ENCODE measurements around the gene RBFOX1. TPM values are rescaled to one million over a fixed set of nuclear protein-coding genes. Genes with fewer than 3 reads are reported as not detected.

RBFOX1 gene
- polyA plus RNA-seq, 1 of the 3 experiments (the other 2 are of a cell fraction) = not detected

DNA sequence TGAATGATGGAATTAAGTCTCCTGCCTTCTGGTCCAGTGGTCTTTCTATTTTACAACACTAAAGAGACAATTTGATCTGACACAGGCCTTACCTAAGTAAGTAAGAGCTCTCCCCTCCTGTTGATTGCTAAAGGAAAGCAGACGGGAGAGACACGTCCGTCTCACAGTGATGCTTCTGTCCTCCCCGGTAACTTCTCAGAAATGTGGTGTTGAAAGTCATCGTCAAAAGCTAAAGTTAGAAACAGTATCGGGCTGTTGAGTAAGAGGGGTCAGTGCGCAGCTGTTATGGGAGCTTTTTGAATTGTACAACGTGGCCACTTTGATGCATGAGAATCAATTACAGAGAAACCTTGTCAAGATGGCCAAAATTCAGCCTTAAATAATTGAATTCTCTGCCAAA lies 1.9 kb upstream of the RBFOX1 start:
- Histone ChIP-seq H3K27me3 (ENCODE audit: insufficient read depth) (no peaks in the 10 kb centered on the region), H3K9ac (no peak overlapping the region), H3K9me3 (no peaks in the 10 kb centered on the region), H3F3A (replicated peaks; ENCODE audit: insufficient read depth) (no peaks in the 10 kb centered on the region), H3K79me2 (ENCODE audit: insufficient read depth) (no peaks in the 10 kb centered on the region), H3K4me2 (no peak overlapping the region), H3K27ac (ENCODE audit: low read depth in 2 of 2, low read length in 1 of 2) (no peak overlapping the region), H3K9me2 (no peaks in the 10 kb centered on the region), H3K4me3 (ENCODE audit: low read depth in 2 of 2, low read length in 1 of 2) (no peak overlapping the region), H4K20me1 (ENCODE audit: insufficient read depth) (no peaks in the 10 kb centered on the region), H3K4me1 (ENCODE audit: control insufficient read depth in 1 of 2, insufficient read depth in 2 of 2, low read depth in 1 of 2, low read length in 1 of 2) (no peaks in the 10 kb centered on the region; a peak in 1 of 4 replicates), H2AFZ (ENCODE audit: low read depth) (no peak overlapping the region), H3K36me3 (replicated peaks in 1 of 2; ENCODE audit: control insufficient read depth in 1 of 2, insufficient read depth in 2 of 2, low read length in 1 of 2) (no peaks in the 10 kb centered on the region)
- CTCF ChIA-PET = interaction anchor here (3.1 kb wide), 1 partner anchor 17 kb away, joined by 20 read pairs; no protein-coding TSS in a partner anchor
- DNase-seq = no peak
- POLR2A ChIA-PET = interaction anchor here (0.6 to 1.0 kb wide), 2 partner anchors 83 to 276 kb away, joined by 3 read pairs; no protein-coding TSS in a partner anchor
- 43% methylated on average over 8 of the region's 8 CpGs for WGBS (ENCODE audit: low lambda C conversion rate)
- TF ChIP-seq ZBTB33 (IDR thresholded peaks at IDR 0.05; ENCODE audit: borderline replicate concordance, low read depth) (no peak), USF1 (IDR thresholded peaks at IDR 0.05; ENCODE audit: borderline replicate concordance, low read depth) (no peak)
- TF ChIP-seq, protein P1, sequence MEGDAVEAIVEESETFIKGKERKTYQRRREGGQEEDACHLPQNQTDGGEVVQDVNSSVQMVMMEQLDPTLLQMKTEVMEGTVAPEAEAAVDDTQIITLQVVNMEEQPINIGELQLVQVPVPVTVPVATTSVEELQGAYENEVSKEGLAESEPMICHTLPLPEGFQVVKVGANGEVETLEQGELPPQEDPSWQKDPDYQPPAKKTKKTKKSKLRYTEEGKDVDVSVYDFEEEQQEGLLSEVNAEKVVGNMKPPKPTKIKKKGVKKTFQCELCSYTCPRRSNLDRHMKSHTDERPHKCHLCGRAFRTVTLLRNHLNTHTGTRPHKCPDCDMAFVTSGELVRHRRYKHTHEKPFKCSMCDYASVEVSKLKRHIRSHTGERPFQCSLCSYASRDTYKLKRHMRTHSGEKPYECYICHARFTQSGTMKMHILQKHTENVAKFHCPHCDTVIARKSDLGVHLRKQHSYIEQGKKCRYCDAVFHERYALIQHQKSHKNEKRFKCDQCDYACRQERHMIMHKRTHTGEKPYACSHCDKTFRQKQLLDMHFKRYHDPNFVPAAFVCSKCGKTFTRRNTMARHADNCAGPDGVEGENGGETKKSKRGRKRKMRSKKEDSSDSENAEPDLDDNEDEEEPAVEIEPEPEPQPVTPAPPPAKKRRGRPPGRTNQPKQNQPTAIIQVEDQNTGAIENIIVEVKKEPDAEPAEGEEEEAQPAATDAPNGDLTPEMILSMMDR (IDR thresholded peaks at IDR 0.05) = no peak

- DNase-seq = no peak
- H3K4me3 ChIP-seq (ENCODE audit: low read depth in 2 of 2, low read length in 1 of 2) = no peak overlapping the region
- POLR2A ChIA-PET = no interaction called here
- H2AFZ ChIP-seq (ENCODE audit: low read depth) = no peak overlapping the region
- no peaks in the 10 kb centered on the region for H3K79me2 ChIP-seq (ENCODE audit: insufficient read depth)
- no peaks in the 10 kb centered on the region for H3K9me2 ChIP-seq
- no peak for TF ChIP-seq SIN3A (IDR thresholded peaks at IDR 0.05; ENCODE audit: borderline replicate concordance, low read depth, low read length)
- no peak for TF ChIP-seq MXI1 (IDR thresholded peaks at IDR 0.05; ENCODE audit: low read depth, low read length)
- H3K4me1 ChIP-seq (ENCODE audit: control insufficient read depth in 1 of 2, insufficient read depth in 2 of 2, low read depth in 1 of 2, low read length in 1 of 2) = no peaks in the 10 kb centered on the region; a peak in 1 of 4 replicates
- CTCF ChIA-PET = interaction anchor here (3.1 kb wide), 1 partner anchor 19 kb away, joined by 20 read pairs; no protein-coding TSS in a partner anchor
- H4K20me1 ChIP-seq (ENCODE audit: insufficient read depth) = no peaks in the 10 kb centered on the region
- no peaks in the 10 kb centered on the region for H3K9me3 ChIP-seq
- H3K4me2 ChIP-seq = no peak overlapping the region
- H3F3A ChIP-seq (replicated peaks; ENCODE audit: insufficient read depth) = no peaks in the 10 kb centered on the region
- WGBS (ENCODE audit: low lambda C conversion rate) = 32% methylated on average over 6 of the region's 6 CpGs
- no peaks in the 10 kb centered on the region for H3K36me3 ChIP-seq (replicated peaks in 1 of 2; ENCODE audit: control insufficient read depth in 1 of 2, insufficient read depth in 2 of 2, low read length in 1 of 2)
- no peak overlapping the region for H3K9ac ChIP-seq
- H3K27me3 ChIP-seq (ENCODE audit: insufficient read depth) = no peaks in the 10 kb centered on the region
- no peak overlapping the region for H3K27ac ChIP-seq (ENCODE audit: low read depth in 2 of 2, low read length in 1 of 2)
These were observed 648 bp upstream of the RBFOX1 start for GRCh38 chr16:7331997-7332396.

All from SK-N-SH (cell line).